GM20000 (cell line): ENCODE data around the gene SPINK9.

Source experiments
- DNase-seq: peaks from one replicate; pipeline ENCODE4 v3.0.0; 2012; ENCODE audit warnings: low spot score
- TF ChIP-seq, protein P1 (sequence below): IDR thresholded peaks from 2 replicates; pipeline ENCODE4 v1.5.1; 2012; ENCODE audit warnings: mild to moderate bottlenecking, control low read depth; ENCODE audit errors: extremely low read depth, missing control alignments

SPINK9 gene, protein sequence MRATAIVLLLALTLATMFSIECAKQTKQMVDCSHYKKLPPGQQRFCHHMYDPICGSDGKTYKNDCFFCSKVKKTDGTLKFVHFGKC

DNA sequence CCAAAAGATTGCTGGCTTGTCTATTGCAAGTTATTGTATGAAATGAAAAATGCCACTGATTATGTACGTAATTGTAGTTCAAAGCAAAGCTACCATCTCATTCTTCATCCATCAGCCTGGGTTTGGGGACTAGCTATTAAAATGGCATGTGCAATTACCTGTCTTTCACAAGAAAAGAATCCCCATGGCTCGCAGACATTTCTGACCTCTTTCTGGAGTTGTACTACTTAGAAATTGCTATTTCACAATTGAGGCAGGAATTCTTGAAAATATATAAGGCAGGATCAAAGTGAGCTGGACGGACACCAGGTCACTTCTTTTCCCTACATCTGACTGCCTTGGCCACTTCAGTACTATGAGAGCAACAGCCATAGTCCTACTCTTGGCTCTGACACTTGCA, at the start of gene SPINK9:
SPINK9 (plus strand) TSS at position 301 of the 400 bp plus-strand sequence; CDS start at position 356, 55 bp downstream.
- no peak for DNase-seq
- TF ChIP-seq, protein P1, sequence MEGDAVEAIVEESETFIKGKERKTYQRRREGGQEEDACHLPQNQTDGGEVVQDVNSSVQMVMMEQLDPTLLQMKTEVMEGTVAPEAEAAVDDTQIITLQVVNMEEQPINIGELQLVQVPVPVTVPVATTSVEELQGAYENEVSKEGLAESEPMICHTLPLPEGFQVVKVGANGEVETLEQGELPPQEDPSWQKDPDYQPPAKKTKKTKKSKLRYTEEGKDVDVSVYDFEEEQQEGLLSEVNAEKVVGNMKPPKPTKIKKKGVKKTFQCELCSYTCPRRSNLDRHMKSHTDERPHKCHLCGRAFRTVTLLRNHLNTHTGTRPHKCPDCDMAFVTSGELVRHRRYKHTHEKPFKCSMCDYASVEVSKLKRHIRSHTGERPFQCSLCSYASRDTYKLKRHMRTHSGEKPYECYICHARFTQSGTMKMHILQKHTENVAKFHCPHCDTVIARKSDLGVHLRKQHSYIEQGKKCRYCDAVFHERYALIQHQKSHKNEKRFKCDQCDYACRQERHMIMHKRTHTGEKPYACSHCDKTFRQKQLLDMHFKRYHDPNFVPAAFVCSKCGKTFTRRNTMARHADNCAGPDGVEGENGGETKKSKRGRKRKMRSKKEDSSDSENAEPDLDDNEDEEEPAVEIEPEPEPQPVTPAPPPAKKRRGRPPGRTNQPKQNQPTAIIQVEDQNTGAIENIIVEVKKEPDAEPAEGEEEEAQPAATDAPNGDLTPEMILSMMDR = no peak

DNA sequence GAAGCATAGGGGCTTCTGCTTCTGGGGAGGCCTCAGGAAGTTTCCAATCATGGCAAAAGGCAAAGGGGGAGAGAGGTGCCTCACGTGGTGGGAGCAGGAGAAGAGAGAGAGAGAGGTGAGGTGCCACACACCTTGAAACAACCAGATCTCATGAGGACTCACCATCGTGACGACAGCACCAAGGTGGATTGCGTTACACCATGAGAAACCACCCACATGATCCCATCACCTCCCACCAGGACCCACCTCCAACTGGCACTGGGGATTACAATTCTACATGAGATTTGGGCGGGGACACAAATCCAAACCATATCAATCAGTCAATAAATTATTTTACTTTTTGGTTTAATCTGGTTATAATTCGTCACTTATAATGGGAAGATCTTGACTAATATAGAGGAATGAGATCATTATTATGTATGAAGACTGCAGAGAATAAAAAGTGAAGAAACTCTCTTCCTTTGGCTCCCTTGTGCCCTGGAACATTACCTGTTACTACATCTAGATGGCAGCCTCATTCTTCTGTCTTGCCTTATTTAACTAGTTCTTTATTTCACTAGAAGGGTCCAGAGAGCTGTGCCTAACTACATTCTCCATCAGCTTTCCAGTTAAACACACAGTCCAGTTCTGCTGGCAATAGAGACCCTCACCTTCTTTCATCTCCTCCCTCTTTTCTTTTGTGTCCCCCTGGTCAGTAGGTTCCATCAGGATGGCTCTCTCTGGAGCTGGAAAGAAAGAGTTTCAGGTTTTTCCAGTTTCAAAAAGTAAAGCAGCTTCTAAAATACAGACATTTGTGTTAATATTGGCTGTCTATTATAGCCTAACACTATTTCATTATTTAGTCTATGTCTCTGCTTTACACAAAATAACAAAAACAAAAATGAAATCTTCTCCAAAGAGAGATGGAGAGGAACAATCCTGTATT, 44.8 kb upstream of the SPINK9 start:
- no peak for DNase-seq
- TF ChIP-seq, protein P1 = no peak

- no peak for DNase-seq
- TF ChIP-seq, protein P1 = no peak
These were observed 37.6 kb upstream of the SPINK9 start for GRCh38 chr5:148297731-148298130.

- DNase-seq = no peak
- TF ChIP-seq, protein P1 = no peak
These were observed 28.9 kb upstream of the SPINK9 start for GRCh38 chr5:148306446-148306845.

GRCh38 chr5:148309019-148309418, 26.3 kb upstream of the SPINK9 start:
- TF ChIP-seq, protein P1 = no peak
- no peak for DNase-seq

- DNase-seq = no peak
- TF ChIP-seq, protein P1 = no peak
These were observed 25.6 kb upstream of the SPINK9 start for GRCh38 chr5:148309746-148310145.

DNA sequence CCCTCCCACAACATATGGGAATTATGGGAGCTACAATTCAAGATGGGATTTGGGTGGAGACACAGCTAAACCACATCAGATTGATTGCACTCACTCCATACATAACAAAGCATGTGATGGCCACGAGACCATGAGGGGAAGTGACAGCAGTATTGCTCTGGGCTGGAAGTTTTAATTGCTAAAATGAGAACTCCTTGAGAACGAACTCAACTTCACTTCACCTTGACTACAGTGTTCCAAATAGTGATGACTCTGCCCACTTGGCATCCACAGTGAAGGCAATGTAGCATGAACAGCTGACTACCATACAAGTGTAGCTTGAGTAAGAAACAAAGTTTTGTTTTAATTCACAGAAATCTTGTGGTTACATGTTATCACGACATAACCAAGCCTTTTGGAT, 23.9 kb upstream of the SPINK9 start:
- TF ChIP-seq, protein P1 = no peak
- no peak for DNase-seq
